Chondrocyte (in vitro differentiated cells): ENCODE measurements around the gene RNF144A. TPM values are rescaled to one million over a fixed set of nuclear protein-coding genes. Genes with fewer than 3 reads are reported as not detected.

Experiments used
- DNase-seq: peaks from one replicate; pipeline ENCODE4 v3.0.0; 2021; ENCODE audit warnings: mixed read lengths, low spot score
- H3K27ac Mint-ChIP-seq: one replicate; pipeline ENCODE4 v1.8.0; 2021; ENCODE audit warnings: mild to moderate bottlenecking, moderate library complexity, mixed read lengths; ENCODE audit not compliant: unreplicated experiment
- H3K27me3 Mint-ChIP-seq: 2 replicates; pipeline ENCODE4 v1.8.0; 2021; ENCODE audit warnings: low read depth, mixed read lengths
- H3K36me3 Mint-ChIP-seq: 2 replicates; pipeline ENCODE4 v1.8.0; 2021; ENCODE audit warnings: low read depth, mixed read lengths
- H3K4me1 Mint-ChIP-seq: 2 replicates; pipeline ENCODE4 v1.8.0; 2021; ENCODE audit warnings: low read depth, mild to moderate bottlenecking, mixed read lengths
- H3K4me3 Mint-ChIP-seq: one replicate; pipeline ENCODE4 v1.8.0; 2021; ENCODE audit warnings: mild to moderate bottlenecking, moderate library complexity, mixed read lengths; ENCODE audit not compliant: unreplicated experiment
- H3K9me3 Mint-ChIP-seq: 2 replicates; pipeline ENCODE4 v1.8.0; 2021; ENCODE audit warnings: low read depth, mixed read lengths
- total RNA-seq: library from RNA; stranded (reverse); gene quantifications from 3 replicates; pipeline ENCODE4 v1.2.1, GENCODE V29; 2021
- TF ChIP-seq, protein P1 (sequence below): fragments of 200-600 bp; sonication (generic); IDR thresholded peaks from 2 replicates; pipeline ENCODE4 v1.5.0; 2021; ENCODE audit warnings: antibody characterized with exemption, mild to moderate bottlenecking, moderate library complexity

Gene RNF144A
- total RNA-seq, 1 donor from 2014 or later, result 10.9 TPM

DNA sequence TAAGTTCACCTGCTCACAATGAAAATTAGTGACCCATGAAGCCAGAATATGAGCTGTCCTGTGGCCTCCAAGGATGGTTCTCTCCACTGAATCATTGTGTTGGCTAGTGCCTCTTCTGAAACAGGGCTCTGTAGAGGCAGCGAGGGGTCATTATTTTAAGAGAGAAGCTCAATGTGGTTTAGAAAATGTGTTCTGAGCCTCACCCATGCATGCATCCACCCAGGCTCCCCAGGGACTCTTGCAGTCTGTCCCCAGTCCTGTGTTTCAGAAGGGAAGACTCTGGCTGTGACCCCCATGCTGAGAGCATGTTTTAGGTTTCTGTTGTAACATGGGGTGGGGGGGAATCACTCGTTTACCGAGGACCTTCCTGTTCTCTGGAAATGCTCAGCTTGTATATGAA, 135.2 kb downstream of the RNF144A start:
- Mint-ChIP-seq H3K9me3 (no peaks in the 10 kb centered on the region), H3K4me1 (peaks cover 6% of the 10 kb centered on the region), H3K36me3 (peaks cover 2% of the 10 kb centered on the region), H3K4me3 (no peak overlapping the region), H3K27ac (no peak overlapping the region), H3K27me3 (peaks cover 7% of the 10 kb centered on the region)
- TF ChIP-seq, protein P1, sequence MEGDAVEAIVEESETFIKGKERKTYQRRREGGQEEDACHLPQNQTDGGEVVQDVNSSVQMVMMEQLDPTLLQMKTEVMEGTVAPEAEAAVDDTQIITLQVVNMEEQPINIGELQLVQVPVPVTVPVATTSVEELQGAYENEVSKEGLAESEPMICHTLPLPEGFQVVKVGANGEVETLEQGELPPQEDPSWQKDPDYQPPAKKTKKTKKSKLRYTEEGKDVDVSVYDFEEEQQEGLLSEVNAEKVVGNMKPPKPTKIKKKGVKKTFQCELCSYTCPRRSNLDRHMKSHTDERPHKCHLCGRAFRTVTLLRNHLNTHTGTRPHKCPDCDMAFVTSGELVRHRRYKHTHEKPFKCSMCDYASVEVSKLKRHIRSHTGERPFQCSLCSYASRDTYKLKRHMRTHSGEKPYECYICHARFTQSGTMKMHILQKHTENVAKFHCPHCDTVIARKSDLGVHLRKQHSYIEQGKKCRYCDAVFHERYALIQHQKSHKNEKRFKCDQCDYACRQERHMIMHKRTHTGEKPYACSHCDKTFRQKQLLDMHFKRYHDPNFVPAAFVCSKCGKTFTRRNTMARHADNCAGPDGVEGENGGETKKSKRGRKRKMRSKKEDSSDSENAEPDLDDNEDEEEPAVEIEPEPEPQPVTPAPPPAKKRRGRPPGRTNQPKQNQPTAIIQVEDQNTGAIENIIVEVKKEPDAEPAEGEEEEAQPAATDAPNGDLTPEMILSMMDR, result no peak
- DNase-seq, result no peak

DNA sequence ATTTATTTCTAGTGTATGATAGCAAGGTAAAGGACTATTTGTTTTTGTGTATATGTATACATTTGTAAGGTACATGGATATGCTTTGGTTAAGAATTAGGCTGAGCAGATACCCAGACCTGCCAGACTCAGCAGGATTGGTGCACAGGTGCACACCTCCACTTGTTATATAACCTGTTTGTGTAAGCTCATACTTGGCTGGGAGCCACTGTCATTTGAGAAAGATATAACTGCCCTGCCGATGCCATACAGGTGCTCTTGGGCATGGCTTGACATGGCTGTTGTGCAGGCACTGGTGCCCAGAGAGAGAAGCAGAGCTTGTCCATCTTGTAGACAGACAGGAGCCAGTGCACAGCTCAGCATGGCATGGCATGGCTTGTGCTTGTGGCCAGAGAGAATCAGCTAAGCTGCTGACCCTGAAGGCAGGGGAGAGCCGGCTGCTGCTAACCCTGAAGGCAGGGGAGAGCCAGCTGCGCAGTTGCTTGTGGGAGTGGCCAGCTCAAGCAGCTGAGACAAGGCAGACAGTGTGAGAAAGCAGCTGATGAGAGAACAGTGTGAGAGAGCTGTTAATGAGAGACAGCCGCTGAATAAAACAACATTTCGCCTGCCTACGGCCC, 136.5 kb downstream of the RNF144A start:
- Mint-ChIP-seq H3K9me3 (no peaks in the 10 kb centered on the region), H3K27me3 (peaks cover 7% of the 10 kb centered on the region)

DNA sequence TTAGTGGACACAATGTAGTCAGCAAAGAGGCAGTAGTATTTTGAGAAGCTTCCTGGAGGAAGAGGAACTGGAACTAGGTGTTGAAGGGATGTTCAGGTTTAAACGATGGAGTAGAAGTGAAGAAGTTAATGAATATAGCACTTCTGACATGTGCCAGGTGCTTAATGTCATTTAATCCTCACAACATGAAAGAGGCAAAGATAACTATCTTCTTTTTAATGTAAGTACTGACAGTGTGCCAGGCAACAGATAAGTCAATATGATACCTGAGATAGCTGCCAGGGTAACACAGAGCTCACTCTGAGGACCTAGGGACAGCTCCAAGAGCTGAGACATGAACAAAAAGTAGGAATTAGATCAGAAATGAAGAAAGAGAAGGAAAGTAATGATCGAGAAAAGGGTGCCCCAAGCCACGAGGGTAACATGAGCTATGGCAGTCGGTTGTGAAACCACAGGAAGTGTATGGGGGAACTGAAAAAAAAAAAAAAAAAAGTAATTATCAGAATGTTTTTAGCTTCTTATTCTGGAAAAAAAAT, 140.7 kb downstream of the RNF144A start:
- DNase-seq, result no peak
- H3K4me1 Mint-ChIP-seq, result peaks cover 25% of the 10 kb centered on the region
- peaks cover under 1% of the 10 kb centered on the region for H3K9me3 Mint-ChIP-seq
- TF ChIP-seq, protein P1, result no peak
- H3K27me3 Mint-ChIP-seq, result peaks cover 3% of the 10 kb centered on the region
- no peak overlapping the region for H3K4me3 Mint-ChIP-seq
- H3K36me3 Mint-ChIP-seq, result no peaks in the 10 kb centered on the region
- H3K27ac Mint-ChIP-seq, result no peak overlapping the region

More for the DNA sequence above, 136.5 kb downstream of the RNF144A start:
- H3K4me1 Mint-ChIP-seq, result peaks cover 6% of the 10 kb centered on the region
- no peak overlapping the region for H3K4me3 Mint-ChIP-seq
- no peak for DNase-seq
- TF ChIP-seq, protein P1, result no peak
- H3K27ac Mint-ChIP-seq, result no peak overlapping the region
- H3K36me3 Mint-ChIP-seq, result peaks cover 2% of the 10 kb centered on the region

DNA sequence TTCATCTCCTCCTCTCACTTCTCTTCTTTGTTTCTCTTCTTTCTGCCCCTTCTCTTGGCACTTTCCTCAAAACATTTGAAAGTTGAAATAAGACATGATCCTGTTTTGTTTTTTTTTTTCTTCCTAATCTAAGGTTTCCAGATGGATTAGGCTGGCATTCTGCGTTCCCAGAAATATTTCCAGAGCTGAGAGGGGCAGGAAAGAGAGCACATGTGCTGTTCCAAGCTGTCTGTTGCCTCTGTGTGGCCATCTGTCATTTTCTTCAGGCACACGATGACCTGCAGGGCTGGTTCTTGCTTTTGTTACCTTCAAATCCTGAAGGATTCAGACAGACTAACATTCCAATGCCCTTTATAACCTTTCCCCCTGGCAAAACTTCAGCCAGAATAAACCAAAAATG, 142.9 kb downstream of the RNF144A start:
- DNase-seq, result no peak
- Mint-ChIP-seq H3K4me3 (no peak overlapping the region), H3K27ac (no peak overlapping the region), H3K9me3 (peaks cover 10% of the 10 kb centered on the region), H3K27me3 (no peaks in the 10 kb centered on the region), H3K36me3 (peaks cover 5% of the 10 kb centered on the region), H3K4me1 (peaks cover 25% of the 10 kb centered on the region)
- TF ChIP-seq, protein P1, result no peak

DNA sequence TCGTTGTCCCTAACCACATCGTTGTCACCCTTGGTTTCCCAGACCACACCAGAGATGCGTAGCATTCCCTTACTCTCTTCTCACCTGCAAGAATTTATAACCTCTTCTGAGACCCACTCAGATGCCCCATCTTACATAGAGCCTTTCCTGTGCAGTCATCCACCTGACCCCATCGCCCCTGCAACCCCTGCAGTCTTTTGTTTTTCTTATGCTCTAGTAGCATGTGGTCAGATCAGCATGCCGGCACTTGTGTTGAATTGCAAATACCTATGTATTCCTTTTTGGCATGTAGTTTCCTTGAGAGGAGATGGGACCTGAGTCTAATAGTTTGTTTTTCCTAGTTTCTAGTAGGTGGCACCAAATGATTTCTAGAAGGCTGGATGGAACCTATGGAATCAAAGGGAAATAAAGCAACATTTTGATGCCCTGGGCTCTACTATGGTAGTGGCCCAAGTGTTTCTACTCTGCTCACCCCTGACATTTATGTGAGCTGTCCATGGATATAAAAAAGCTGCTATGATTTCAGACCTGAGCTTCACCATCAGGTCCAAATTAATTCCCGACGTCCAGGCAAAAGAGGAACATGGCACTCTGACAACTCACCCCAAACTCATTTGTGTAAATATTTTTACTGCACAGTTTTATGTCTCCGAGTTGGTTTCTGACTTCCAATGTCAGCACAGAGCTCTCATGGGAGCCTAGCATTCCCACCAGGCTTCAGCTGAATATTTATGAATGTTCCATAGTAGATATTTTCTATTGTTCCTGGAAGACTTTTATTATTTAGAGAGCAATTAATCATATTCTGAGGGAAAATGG, 143.6 kb downstream of the RNF144A start:
- Mint-ChIP-seq H3K4me1 (peaks cover 25% of the 10 kb centered on the region), H3K27ac (peak overlapping the region; percentile 28), H3K9me3 (peaks cover 10% of the 10 kb centered on the region), H3K4me3 (no peak overlapping the region), H3K36me3 (peaks cover 5% of the 10 kb centered on the region), H3K27me3 (no peaks in the 10 kb centered on the region)
- DNase-seq, result no peak
- TF ChIP-seq, protein P1, result no peak
